H1 (cell line): ENCODE measurements around the gene IRF4. TPM values are rescaled to one million over a fixed set of nuclear protein-coding genes. Genes with fewer than 3 reads are reported as not detected.

ENCODE experiments used
- CHD1 ChIP-seq: IDR thresholded peaks from 2 replicates; pipeline ENCODE4 v1.6.1; 2012; ENCODE audit warnings: low read depth, low read length, improper control_type of control experiment
- SIRT6 ChIP-seq: IDR thresholded peaks from one replicate; pipeline ENCODE4 v1.7.1; 2012; ENCODE audit warnings: low read length, inconsistent platforms
- YY1 ChIP-seq: IDR thresholded peaks from 2 replicates; pipeline ENCODE4 v1.6.1; 2011; ENCODE audit warnings: low read depth, mild to moderate bottlenecking, low read length
- polyA plus RNA-seq, 7 experiments: library from polyadenylated mRNA; depleted of rRNA in 3 of 7; stranded (reverse) in 5 of 7; unstranded in 2 of 7; fragments of >200 nt in 5 of 7; fragments of 200-250 nt in 2 of 7; gene quantifications; 1 replicate in 5 of 7; 2 replicates in 1 of 7; 4 replicates in 1 of 7; pipeline versions ENCODE4 v1.2.1 to v1.2.3, GENCODE V29; 2011 to 2013; ENCODE audit warnings: missing spikeins in 2 of 7, mixed read lengths in 2 of 7
- total RNA-seq: library from RNA; stranded (reverse); fragmentation: NEBNext Ultra II Directional; extraction: Animal tissue kit (Norgen Biotek cat#: 25700); gene quantifications from 2 replicates; pipeline ENCODE4 v1.2.1, GENCODE V29; 2021

IRF4 gene
- total and polyA plus RNA-seq, 2 of the 8 experiments (the other 6 are each of a cell fraction or from before 2014, with no cell fraction given), result 0.77 to 2.1 TPM

DNA sequence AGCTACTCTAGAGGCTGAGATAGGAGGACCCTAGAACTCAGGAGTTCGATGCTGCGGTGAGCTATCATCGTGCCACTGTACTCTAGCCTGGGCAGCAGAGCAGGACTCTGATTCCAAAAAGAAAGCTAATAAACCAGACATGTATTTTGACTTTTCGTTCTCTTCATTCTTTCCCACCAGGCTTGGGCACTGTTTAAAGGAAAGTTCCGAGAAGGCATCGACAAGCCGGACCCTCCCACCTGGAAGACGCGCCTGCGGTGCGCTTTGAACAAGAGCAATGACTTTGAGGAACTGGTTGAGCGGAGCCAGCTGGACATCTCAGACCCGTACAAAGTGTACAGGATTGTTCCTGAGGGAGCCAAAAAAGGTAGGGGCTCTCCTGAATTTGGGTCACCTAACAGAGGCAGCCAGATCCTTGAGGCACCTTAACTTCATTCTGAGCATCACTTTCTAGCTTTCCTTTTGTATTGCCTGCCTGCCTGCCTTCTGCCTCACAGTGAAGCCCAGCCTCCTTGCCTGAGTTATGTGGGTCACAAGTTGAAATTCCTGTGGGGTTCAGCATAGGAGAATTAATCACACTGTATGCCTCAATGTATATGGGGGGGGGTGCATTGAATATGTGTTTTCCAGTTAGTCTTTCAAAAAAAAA is 3.2 kb downstream of the IRF4 start (continued):
- TF ChIP-seq CHD1 (no peak), SIRT6 (no peak), YY1 (no peak)
- TF ChIP-seq, all 59 proteins: peak for 0
